ENCODE results near the gene CCDC184.
A peak's percentile ranks its signal among the peaks of the same experiment; 100 is the strongest.
"Not testable (repeated sequence)": the region's sequence is repeated elsewhere in the genome, so short reads cannot be mapped to it uniquely, and the experiment has no call there.

Gene CCDC184

GRCh38 chr12:48183091-48183875, at the start of gene CCDC184:
Gene CCDC184, plus strand, starts transcription at chr12:48183644. Its CDS starts 479 bp downstream, at chr12:48184123.
- peak; percentile 80 for DNase-seq

- no peak for DNase-seq
Observed at GRCh38 chr12:48135027-48135426, 48.4 kb upstream of the CCDC184 start.

GRCh38 chr12:48142818-48143674, 40.4 kb upstream of the CCDC184 start:
- DNase-seq, result no peak

GRCh38 chr12:48143898-48144297, 39.5 kb upstream of the CCDC184 start:
- no peak for DNase-seq

GRCh38 chr12:48145981-48146380, 37.5 kb upstream of the CCDC184 start:
- DNase-seq, result no peak

- no peak for DNase-seq
Observed at GRCh38 chr12:48151103-48151771, 32.2 kb upstream of the CCDC184 start.

GRCh38 chr12:48155786-48156185, 27.7 kb upstream of the CCDC184 start:
- not testable (repeated sequence) for DNase-seq

GRCh38 chr12:48156652-48157017, 26.8 kb upstream of the CCDC184 start:
- no peak for DNase-seq

GRCh38 chr12:48157018-48157888, 26.2 kb upstream of the CCDC184 start, which contains the start of gene ASB8:
Gene ASB8, minus strand, starts transcription at chr12:48157515. Its CDS starts 4,019 bp downstream, at chr12:48153496.
- peak; percentile 98 for DNase-seq

- DNase-seq, result no peak
Observed at GRCh38 chr12:48157889-48158370, 25.5 kb upstream of the CCDC184 start.

- no peak for DNase-seq
Observed at GRCh38 chr12:48160046-48160445, 23.4 kb upstream of the CCDC184 start.

- no peak for DNase-seq
Observed at GRCh38 chr12:48160807-48161206, 22.6 kb upstream of the CCDC184 start.

GRCh38 chr12:48163150-48163747, 20.2 kb upstream of the CCDC184 start:
- no peak for DNase-seq

GRCh38 chr12:48164451-48164850, 19.0 kb upstream of the CCDC184 start:
- no peak for DNase-seq

- DNase-seq, result peak; percentile 38
Observed at GRCh38 chr12:48165089-48165981, 18.1 kb upstream of the CCDC184 start.

GRCh38 chr12:48169011-48169410, 14.4 kb upstream of the CCDC184 start:
- DNase-seq, result no peak

GRCh38 chr12:48175613-48176416, 7.6 kb upstream of the CCDC184 start:
- DNase-seq, result no peak

- no peak for DNase-seq
Observed at GRCh38 chr12:48176417-48176751, 7.1 kb upstream of the CCDC184 start.

- DNase-seq, result no peak
Observed at GRCh38 chr12:48177982-48178381, 5.5 kb upstream of the CCDC184 start.

- no peak for DNase-seq
Observed at GRCh38 chr12:48179466-48179865, 4.0 kb upstream of the CCDC184 start.
